HG03045 (cell line): ENCODE data around the gene SIX4.

ENCODE experiments used
- ATAC-seq: cut with Tn5 transposase; IDR thresholded peaks from one replicate; pipeline ENCODE4 v1.9.1; 2021; ENCODE audit warnings: mild to moderate bottlenecking, moderate library complexity; ENCODE audit not compliant: unreplicated experiment

SIX4 gene

GRCh38 chr14:60662982-60663381 lies 61.2 kb downstream of the SIX4 start:
- ATAC-seq = no peak

- ATAC-seq = no peak
Observed at GRCh38 chr14:60661721-60662120, 62.4 kb downstream of the SIX4 start.
